AG08395 (cell line): ENCODE measurements around the gene TCFL5.

Source experiments
- DNase-seq: peaks from one replicate; pipeline ENCODE4 v3.0.0; 2012; ENCODE audit warnings: mixed read lengths, low spot score

Gene TCFL5

GRCh38 chr20:62861726-62862336 is at the start of gene TCFL5:
Gene TCFL5 (minus strand): TSS chr20:62861822. CDS start chr20:62861670, 152 bp downstream.
- DNase-seq = peak; percentile 98

GRCh38 chr20:62910777-62911497 is 49.3 kb upstream of the TCFL5 start:
- DNase-seq = no peak

GRCh38 chr20:62910217-62910766 is 48.7 kb upstream of the TCFL5 start:
- DNase-seq = no peak

GRCh38 chr20:62908971-62909791 is 47.6 kb upstream of the TCFL5 start:
- DNase-seq = no peak

- DNase-seq = no peak
Measured at GRCh38 chr20:62907384-62908317, 46.0 kb upstream of the TCFL5 start.

GRCh38 chr20:62906647-62907375 is 45.2 kb upstream of the TCFL5 start:
- no peak for DNase-seq

GRCh38 chr20:62906209-62906608 is 44.6 kb upstream of the TCFL5 start:
- DNase-seq = no peak

GRCh38 chr20:62905536-62906117 is 44.0 kb upstream of the TCFL5 start:
- DNase-seq = no peak

- peak; percentile 18 for DNase-seq
Measured at GRCh38 chr20:62902926-62903615, 41.4 kb upstream of the TCFL5 start.

- no peak for DNase-seq
Measured at GRCh38 chr20:62901891-62902290, 40.3 kb upstream of the TCFL5 start.

- DNase-seq = peak; percentile 12
Measured at GRCh38 chr20:62900692-62901584, 39.3 kb upstream of the TCFL5 start.

GRCh38 chr20:62900052-62900691 is 38.5 kb upstream of the TCFL5 start:
- DNase-seq = peak; percentile 96

- peak; percentile 17 for DNase-seq
Measured at GRCh38 chr20:62899633-62900051, 38.0 kb upstream of the TCFL5 start.

GRCh38 chr20:62898970-62899632 is 37.5 kb upstream of the TCFL5 start:
- no peak for DNase-seq

- no peak for DNase-seq
Measured at GRCh38 chr20:62898093-62898964, 36.7 kb upstream of the TCFL5 start.

- no peak for DNase-seq
Measured at GRCh38 chr20:62897666-62898065, 36.0 kb upstream of the TCFL5 start.

GRCh38 chr20:62896526-62896925 is 34.9 kb upstream of the TCFL5 start:
- DNase-seq = no peak
